Measurements from ENCODE around the gene SLC12A7.
"Not testable (repeated sequence)": the region's sequence is repeated elsewhere in the genome, so short reads cannot be mapped to it uniquely, and the experiment has no call there.

SLC12A7 gene

GRCh38 chr5:1094670-1095190, 17.1 kb downstream of the SLC12A7 start:
- no peak for DNase-seq

- DNase-seq = no peak
These were observed 18.5 kb downstream of the SLC12A7 start for GRCh38 chr5:1093361-1093760.

GRCh38 chr5:1092122-1092521, 19.7 kb downstream of the SLC12A7 start:
- DNase-seq = no peak

GRCh38 chr5:1091632-1092031, 20.2 kb downstream of the SLC12A7 start:
- no peak for DNase-seq

- no peak for DNase-seq
These were observed 21.3 kb downstream of the SLC12A7 start for GRCh38 chr5:1090538-1090937.

GRCh38 chr5:1089621-1090040, 22.2 kb downstream of the SLC12A7 start:
- DNase-seq = no peak

- no peak for DNase-seq
These were observed 22.7 kb downstream of the SLC12A7 start for GRCh38 chr5:1089146-1089545.

- DNase-seq = no peak
These were observed 23.1 kb downstream of the SLC12A7 start for GRCh38 chr5:1088726-1089125.

- DNase-seq = no peak
These were observed 23.8 kb downstream of the SLC12A7 start for GRCh38 chr5:1088031-1088430.

- no peak for DNase-seq
These were observed 24.4 kb downstream of the SLC12A7 start for GRCh38 chr5:1087428-1087827.

GRCh38 chr5:1086871-1087270, 25.0 kb downstream of the SLC12A7 start:
- DNase-seq = no peak

GRCh38 chr5:1086137-1086536, 25.7 kb downstream of the SLC12A7 start:
- DNase-seq = no peak

GRCh38 chr5:1085391-1085790, 26.5 kb downstream of the SLC12A7 start:
- no peak for DNase-seq

- no peak for DNase-seq
These were observed 27.8 kb downstream of the SLC12A7 start for GRCh38 chr5:1083823-1084605.

- DNase-seq = not testable (repeated sequence)
These were observed 28.8 kb downstream of the SLC12A7 start for GRCh38 chr5:1083026-1083425.

GRCh38 chr5:1081519-1081918, 30.3 kb downstream of the SLC12A7 start:
- DNase-seq = no peak

- DNase-seq = no peak
These were observed 31.4 kb downstream of the SLC12A7 start for GRCh38 chr5:1080432-1080831.

- no peak for DNase-seq
These were observed 31.9 kb downstream of the SLC12A7 start for GRCh38 chr5:1079961-1080360.

GRCh38 chr5:1079486-1079885, 32.4 kb downstream of the SLC12A7 start:
- no peak for DNase-seq

GRCh38 chr5:1078851-1079250, 33.0 kb downstream of the SLC12A7 start:
- no peak for DNase-seq

GRCh38 chr5:1078206-1078605, 33.7 kb downstream of the SLC12A7 start:
- DNase-seq = no peak

GRCh38 chr5:1077491-1078020, 34.3 kb downstream of the SLC12A7 start:
- no peak for DNase-seq

- DNase-seq = no peak
These were observed 34.8 kb downstream of the SLC12A7 start for GRCh38 chr5:1077026-1077425.

- no peak for DNase-seq
These were observed 35.5 kb downstream of the SLC12A7 start for GRCh38 chr5:1076406-1076805.

GRCh38 chr5:1075931-1076330, 35.9 kb downstream of the SLC12A7 start:
- no peak for DNase-seq

Measured in fibroblast of skin of right quadriceps (primary cell).